ENCODE measurements around the gene EXOSC7.

EXOSC7 gene

DNA sequence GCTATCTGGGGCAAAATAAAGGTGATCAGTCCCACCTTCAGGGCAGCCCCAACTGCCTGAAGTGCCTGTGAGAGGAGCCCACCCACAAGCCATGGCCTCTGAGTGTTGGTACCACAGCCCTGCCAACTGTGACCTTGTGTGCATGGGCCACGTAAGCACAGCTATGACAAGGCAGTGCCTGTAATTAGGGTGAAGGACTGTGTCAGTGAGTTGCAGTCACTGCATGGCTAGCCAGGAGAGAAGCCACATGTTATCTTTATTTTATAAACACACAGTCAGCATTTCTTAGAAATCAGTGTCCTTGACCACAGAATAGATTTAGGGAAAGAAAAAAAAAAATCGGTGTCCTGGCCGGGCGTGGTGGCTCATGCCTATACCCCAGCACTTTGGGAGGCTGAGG is 24.8 kb downstream of the EXOSC7 start:
- TF ChIP-seq SNAI2 (CRISPR knock-in tag; IDR thresholded peaks at IDR 0.05), result no peak
- ATAC-seq, result no peak

GRCh38 chr3:45001738-45002137 is 25.7 kb downstream of the EXOSC7 start:
- no peak for ATAC-seq
- TF ChIP-seq ISL1 (CRISPR knock-in tag; IDR thresholded peaks at IDR 0.05), result no peak
- no peak for TF ChIP-seq TCF4 (CRISPR knock-in tag; IDR thresholded peaks at IDR 0.05; ENCODE audit: borderline replicate concordance)
- TF ChIP-seq, protein P1, sequence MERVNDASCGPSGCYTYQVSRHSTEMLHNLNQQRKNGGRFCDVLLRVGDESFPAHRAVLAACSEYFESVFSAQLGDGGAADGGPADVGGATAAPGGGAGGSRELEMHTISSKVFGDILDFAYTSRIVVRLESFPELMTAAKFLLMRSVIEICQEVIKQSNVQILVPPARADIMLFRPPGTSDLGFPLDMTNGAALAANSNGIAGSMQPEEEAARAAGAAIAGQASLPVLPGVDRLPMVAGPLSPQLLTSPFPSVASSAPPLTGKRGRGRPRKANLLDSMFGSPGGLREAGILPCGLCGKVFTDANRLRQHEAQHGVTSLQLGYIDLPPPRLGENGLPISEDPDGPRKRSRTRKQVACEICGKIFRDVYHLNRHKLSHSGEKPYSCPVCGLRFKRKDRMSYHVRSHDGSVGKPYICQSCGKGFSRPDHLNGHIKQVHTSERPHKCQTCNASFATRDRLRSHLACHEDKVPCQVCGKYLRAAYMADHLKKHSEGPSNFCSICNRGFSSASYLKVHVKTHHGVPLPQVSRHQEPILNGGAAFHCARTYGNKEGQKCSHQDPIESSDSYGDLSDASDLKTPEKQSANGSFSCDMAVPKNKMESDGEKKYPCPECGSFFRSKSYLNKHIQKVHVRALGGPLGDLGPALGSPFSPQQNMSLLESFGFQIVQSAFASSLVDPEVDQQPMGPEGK (CRISPR knock-in tag; IDR thresholded peaks at IDR 0.05; ENCODE audit: borderline replicate concordance), result no peak
- TF ChIP-seq ZNF8 (CRISPR knock-in tag; IDR thresholded peaks at IDR 0.05), result no peak
- no peak for TF ChIP-seq PPARA (CRISPR knock-in tag; IDR thresholded peaks at IDR 0.05; ENCODE audit: borderline replicate concordance)
- TF ChIP-seq BACH2 (CRISPR knock-in tag; IDR thresholded peaks at IDR 0.05; ENCODE audit: borderline replicate concordance), result no peak
- no peak for TF ChIP-seq CSDC2 (CRISPR knock-in tag; IDR thresholded peaks at IDR 0.05)
- no peak for TF ChIP-seq OSR1 (CRISPR knock-in tag; IDR thresholded peaks at IDR 0.05)
- no peak for TF ChIP-seq ZFP3 (CRISPR knock-in tag; IDR thresholded peaks at IDR 0.05)
- TF ChIP-seq, protein P2, sequence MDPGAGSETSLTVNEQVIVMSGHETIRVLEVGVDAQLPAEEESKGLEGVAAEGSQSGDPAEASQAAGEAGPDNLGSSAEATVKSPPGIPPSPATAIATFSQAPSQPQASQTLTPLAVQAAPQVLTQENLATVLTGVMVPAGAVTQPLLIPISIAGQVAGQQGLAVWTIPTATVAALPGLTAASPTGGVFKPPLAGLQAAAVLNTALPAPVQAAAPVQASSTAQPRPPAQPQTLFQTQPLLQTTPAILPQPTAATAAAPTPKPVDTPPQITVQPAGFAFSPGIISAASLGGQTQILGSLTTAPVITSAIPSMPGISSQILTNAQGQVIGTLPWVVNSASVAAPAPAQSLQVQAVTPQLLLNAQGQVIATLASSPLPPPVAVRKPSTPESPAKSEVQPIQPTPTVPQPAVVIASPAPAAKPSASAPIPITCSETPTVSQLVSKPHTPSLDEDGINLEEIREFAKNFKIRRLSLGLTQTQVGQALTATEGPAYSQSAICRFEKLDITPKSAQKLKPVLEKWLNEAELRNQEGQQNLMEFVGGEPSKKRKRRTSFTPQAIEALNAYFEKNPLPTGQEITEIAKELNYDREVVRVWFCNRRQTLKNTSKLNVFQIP (CRISPR knock-in tag; IDR thresholded peaks at IDR 0.05; ENCODE audit: borderline replicate concordance, low read depth), result no peak
- no peak for TF ChIP-seq ESRRG (CRISPR knock-in tag; IDR thresholded peaks at IDR 0.05)
- no peak for TF ChIP-seq GLIS3 (CRISPR knock-in tag; IDR thresholded peaks at IDR 0.05)
- TF ChIP-seq, protein P3, sequence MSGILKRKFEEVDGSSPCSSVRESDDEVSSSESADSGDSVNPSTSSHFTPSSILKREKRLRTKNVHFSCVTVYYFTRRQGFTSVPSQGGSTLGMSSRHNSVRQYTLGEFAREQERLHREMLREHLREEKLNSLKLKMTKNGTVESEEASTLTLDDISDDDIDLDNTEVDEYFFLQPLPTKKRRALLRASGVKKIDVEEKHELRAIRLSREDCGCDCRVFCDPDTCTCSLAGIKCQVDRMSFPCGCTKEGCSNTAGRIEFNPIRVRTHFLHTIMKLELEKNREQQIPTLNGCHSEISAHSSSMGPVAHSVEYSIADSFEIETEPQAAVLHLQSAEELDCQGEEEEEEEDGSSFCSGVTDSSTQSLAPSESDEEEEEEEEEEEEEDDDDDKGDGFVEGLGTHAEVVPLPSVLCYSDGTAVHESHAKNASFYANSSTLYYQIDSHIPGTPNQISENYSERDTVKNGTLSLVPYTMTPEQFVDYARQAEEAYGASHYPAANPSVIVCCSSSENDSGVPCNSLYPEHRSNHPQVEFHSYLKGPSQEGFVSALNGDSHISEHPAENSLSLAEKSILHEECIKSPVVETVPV (CRISPR knock-in tag; IDR thresholded peaks at IDR 0.05), result no peak
- TF ChIP-seq ZNF565 (CRISPR knock-in tag; conservative IDR thresholded peaks at IDR 0.05; ENCODE audit: low read depth), result no peak
- TF ChIP-seq ZC3H10 (CRISPR knock-in tag; IDR thresholded peaks at IDR 0.05), result no peak
- no peak for TF ChIP-seq ZNF70 (CRISPR knock-in tag; IDR thresholded peaks at IDR 0.05)
- no peak for TF ChIP-seq TOX (CRISPR knock-in tag; IDR thresholded peaks at IDR 0.05; ENCODE audit: borderline replicate concordance)
- no peak for TF ChIP-seq TSHZ2 (CRISPR knock-in tag; IDR thresholded peaks at IDR 0.05)

GRCh38 chr3:45002139-45002660 is 26.2 kb downstream of the EXOSC7 start:
- no peak for ATAC-seq
- TF ChIP-seq TOX (CRISPR knock-in tag; IDR thresholded peaks at IDR 0.05; ENCODE audit: borderline replicate concordance) (no peak), RARB (CRISPR knock-in tag; IDR thresholded peaks at IDR 0.05) (no peak), ZFP30 (CRISPR knock-in tag; IDR thresholded peaks at IDR 0.05) (no peak), OSR1 (CRISPR knock-in tag; IDR thresholded peaks at IDR 0.05) (no peak), CREB5 (CRISPR knock-in tag; IDR thresholded peaks at IDR 0.05; ENCODE audit: low read depth) (no peak), GLIS3 (CRISPR knock-in tag; IDR thresholded peaks at IDR 0.05) (no peak)
- TF ChIP-seq, protein P2 (CRISPR knock-in tag; IDR thresholded peaks at IDR 0.05; ENCODE audit: borderline replicate concordance, low read depth), result no peak
